ENCODE measurements around the gene RPUSD1.

RPUSD1 gene

DNA sequence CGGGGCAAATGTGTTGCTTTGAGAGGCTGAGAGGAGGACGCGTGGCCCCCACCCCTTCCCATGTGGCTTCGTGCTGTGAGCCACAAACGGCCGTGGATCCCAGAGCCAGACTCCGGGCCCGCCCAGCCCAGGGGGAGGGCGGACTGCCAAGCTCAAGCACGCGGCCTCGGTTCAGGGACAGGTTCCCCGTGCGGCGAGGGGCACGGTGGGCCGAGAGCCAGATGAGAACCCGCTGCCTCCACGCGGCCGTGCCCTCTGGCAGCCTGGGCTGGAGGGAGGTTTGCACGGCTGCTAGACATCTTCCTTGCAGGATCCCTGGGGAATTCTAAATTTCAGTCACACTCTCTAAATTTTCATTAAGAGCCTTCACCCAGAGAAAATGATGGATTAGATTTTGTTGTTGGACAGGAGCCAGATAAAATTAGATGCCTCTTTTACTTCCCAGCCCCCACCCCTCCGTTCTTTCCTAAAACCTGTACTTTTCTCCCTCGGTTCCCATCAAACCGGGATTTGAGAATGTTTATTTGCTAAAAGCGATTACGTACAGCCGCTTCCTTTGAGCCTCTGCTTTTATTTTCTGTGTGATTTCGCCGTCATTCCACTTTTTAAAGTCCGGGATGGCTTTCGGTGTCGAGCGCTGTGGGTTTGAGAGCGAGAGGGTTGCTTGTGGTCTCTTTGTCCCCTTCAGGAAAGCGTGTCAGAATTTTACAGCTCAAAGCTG, 37.3 kb upstream of the RPUSD1 start:
- TF ChIP-seq, protein P1, sequence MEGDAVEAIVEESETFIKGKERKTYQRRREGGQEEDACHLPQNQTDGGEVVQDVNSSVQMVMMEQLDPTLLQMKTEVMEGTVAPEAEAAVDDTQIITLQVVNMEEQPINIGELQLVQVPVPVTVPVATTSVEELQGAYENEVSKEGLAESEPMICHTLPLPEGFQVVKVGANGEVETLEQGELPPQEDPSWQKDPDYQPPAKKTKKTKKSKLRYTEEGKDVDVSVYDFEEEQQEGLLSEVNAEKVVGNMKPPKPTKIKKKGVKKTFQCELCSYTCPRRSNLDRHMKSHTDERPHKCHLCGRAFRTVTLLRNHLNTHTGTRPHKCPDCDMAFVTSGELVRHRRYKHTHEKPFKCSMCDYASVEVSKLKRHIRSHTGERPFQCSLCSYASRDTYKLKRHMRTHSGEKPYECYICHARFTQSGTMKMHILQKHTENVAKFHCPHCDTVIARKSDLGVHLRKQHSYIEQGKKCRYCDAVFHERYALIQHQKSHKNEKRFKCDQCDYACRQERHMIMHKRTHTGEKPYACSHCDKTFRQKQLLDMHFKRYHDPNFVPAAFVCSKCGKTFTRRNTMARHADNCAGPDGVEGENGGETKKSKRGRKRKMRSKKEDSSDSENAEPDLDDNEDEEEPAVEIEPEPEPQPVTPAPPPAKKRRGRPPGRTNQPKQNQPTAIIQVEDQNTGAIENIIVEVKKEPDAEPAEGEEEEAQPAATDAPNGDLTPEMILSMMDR (IDR thresholded peaks at IDR 0.05): no peak
- no peaks in the 10 kb centered on the region for H3K9me3 ChIP-seq
- DNase-seq: no peak
- H3K27ac ChIP-seq: no peak overlapping the region
- peaks cover 0 to 14% (median 10%) of the 10 kb centered on the region in 4 donors for H3K4me1 ChIP-seq
- peak overlapping the region in 1 of 2 donors; percentile 14 for H3K4me3 ChIP-seq
- intact Hi-C loops (cut with DNase I; ENCODE audit: low total_unique reads): no loop called here
- H3K27me3 ChIP-seq: peaks cover 0 to 79% of the 10 kb centered on the region in 2 donors
- H3K36me3 ChIP-seq: no peaks in the 10 kb centered on the region

DNA sequence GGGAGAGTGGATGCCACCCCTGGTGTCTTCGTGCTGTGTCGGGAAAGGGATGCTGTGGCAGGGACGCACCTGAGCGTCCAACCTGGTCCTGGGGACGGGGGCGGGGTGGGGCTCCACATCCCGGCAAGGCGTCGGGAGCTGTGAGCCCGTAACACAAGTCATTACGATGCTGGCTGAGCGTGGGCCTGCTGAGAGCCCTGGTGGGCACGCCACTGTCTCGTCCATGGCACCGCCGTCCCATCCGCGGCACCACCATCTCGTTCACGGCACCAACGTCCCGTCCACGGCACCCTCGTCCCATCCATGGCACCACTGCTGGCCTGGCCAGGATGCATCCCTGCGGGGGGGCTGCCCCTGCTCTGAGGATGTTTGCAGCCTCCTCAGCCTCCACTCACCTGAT, 36.4 kb upstream of the RPUSD1 start:
- H3K27me3 ChIP-seq: peaks cover 0 to 87% of the 10 kb centered on the region in 2 donors
- intact Hi-C loops (cut with DNase I; ENCODE audit: low total_unique reads): no loop called here
- no peak for DNase-seq
- TF ChIP-seq, protein P1 (IDR thresholded peaks at IDR 0.05): no peak
- H3K4me1 ChIP-seq: peaks cover 0 to 14% (median 10%) of the 10 kb centered on the region in 4 donors
- H3K36me3 ChIP-seq: no peaks in the 10 kb centered on the region
- H3K9me3 ChIP-seq: no peaks in the 10 kb centered on the region
- H3K27ac ChIP-seq: no peak overlapping the region
- no peak overlapping the region for H3K4me3 ChIP-seq

DNA sequence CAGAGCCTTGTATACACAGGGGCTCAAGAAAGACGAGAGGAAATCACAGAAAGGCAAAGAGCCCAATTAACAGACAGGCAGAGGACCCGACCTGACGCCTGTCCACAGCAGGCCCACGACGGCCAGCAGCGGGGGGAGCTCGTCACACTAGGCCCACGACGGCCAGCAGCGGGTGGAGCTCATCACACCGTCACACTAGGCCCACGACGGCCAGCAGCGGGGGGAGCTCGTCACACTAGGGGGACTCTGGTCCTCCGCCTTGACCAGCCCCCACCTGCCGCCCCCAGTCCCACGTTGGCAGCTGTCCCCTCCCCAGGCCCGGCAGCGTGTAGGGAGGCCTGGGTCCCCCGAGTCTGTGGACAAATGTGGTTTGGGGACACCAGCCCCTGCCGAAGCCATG, 36.0 kb upstream of the RPUSD1 start:
- DNase-seq: no peak
- Histone ChIP-seq H3K36me3 (no peaks in the 10 kb centered on the region), H3K4me1 (peaks cover 0 to 14% (median 10%) of the 10 kb centered on the region in 4 donors), H3K9me3 (no peaks in the 10 kb centered on the region), H3K4me3 (no peak overlapping the region), H3K27me3 (peaks cover 0 to 91% of the 10 kb centered on the region in 2 donors), H3K27ac (no peak overlapping the region)
- TF ChIP-seq, protein P1 (IDR thresholded peaks at IDR 0.05): no peak
- intact Hi-C loops (cut with DNase I; ENCODE audit: low total_unique reads): no loop called here

DNA sequence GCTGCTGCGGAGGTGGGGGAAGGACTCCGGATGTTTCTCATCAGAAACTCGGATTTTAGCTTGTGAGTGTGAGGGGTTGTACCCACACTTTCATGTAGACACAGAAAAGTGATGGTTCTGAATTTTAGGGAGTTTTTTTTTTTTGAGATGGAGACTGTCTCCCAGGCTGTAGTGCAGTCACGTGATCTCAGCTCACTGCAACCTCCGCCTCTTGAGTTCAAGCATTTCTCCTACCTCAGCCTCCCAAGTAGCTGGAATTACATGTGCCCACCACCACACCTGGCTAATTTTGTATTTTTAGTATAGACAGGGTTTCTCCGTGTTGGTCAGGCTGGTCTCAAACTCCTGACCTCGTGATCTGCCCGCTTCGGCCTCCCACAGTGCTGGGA, 34.7 kb upstream of the RPUSD1 start:
- Histone ChIP-seq H3K4me3 (no peak overlapping the region), H3K27ac (no peak overlapping the region), H3K36me3 (no peaks in the 10 kb centered on the region), H3K4me1 (peaks cover 0 to 14% (median 10%) of the 10 kb centered on the region in 4 donors), H3K9me3 (no peaks in the 10 kb centered on the region), H3K27me3 (peaks cover 0 to 89% of the 10 kb centered on the region in 2 donors)
- intact Hi-C loops (cut with DNase I; ENCODE audit: low total_unique reads): no loop called here
- no peak for DNase-seq
- TF ChIP-seq, protein P1 (IDR thresholded peaks at IDR 0.05): no peak

DNA sequence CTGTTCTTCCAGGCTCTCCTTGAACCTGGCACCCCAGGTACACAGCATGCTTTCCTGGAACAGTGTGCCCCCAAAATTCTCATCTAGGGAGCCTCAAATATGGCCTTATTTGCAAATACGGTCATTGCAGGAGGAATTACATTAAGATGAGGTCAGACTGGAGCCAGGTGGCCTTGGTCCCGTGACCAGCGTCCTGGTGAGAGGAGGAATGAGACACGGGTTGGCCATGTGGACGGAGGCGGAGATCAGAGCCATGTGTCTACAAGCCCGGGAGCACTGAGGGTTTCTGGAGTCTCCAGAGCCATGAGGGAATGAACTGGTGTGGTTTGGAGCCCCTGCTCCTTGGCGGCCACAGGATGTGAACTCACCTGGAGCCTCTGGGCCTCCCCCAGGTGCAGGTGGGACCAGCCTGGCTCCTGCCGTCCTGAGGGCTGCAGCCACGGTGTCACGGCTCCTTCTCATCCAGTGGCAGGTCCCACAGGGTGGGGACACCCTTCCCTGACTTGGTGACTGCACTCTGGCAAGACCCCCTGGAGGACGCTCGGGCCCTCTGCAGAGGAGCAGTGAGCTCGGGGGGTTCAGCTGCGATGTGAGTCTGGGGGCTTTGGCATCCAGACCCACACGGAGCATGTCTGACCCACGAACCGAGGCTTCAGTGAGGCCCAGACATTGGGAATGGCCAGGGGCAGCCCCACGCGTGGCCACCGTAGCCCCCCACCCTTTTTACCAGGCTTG, 34.2 kb upstream of the RPUSD1 start:
- Histone ChIP-seq H3K4me1 (peaks cover 0 to 14% (median 11%) of the 10 kb centered on the region in 4 donors), H3K9me3 (no peaks in the 10 kb centered on the region), H3K36me3 (no peaks in the 10 kb centered on the region), H3K4me3 (no peak overlapping the region), H3K27me3 (peaks cover 0 to 90% of the 10 kb centered on the region in 2 donors), H3K27ac (no peak overlapping the region)
- DNase-seq: no peak
- TF ChIP-seq, protein P1 (IDR thresholded peaks at IDR 0.05): no peak
- intact Hi-C loops (cut with DNase I; ENCODE audit: low total_unique reads): no loop called here

Data from tibial artery (tissue), 4 donors.